GM11168 (cell line): ENCODE results near the gene VSTM2B.

ENCODE experiments used
- in situ Hi-C: fragments of 300-500 bp; cut with MboI; formaldehyde crosslinking; loops from one replicate; pipeline ENCODE4 v1.12.0; 2022; ENCODE audit warnings: low sequenced_read_pairs; ENCODE audit not compliant: unreplicated experiment

Gene VSTM2B

DNA sequence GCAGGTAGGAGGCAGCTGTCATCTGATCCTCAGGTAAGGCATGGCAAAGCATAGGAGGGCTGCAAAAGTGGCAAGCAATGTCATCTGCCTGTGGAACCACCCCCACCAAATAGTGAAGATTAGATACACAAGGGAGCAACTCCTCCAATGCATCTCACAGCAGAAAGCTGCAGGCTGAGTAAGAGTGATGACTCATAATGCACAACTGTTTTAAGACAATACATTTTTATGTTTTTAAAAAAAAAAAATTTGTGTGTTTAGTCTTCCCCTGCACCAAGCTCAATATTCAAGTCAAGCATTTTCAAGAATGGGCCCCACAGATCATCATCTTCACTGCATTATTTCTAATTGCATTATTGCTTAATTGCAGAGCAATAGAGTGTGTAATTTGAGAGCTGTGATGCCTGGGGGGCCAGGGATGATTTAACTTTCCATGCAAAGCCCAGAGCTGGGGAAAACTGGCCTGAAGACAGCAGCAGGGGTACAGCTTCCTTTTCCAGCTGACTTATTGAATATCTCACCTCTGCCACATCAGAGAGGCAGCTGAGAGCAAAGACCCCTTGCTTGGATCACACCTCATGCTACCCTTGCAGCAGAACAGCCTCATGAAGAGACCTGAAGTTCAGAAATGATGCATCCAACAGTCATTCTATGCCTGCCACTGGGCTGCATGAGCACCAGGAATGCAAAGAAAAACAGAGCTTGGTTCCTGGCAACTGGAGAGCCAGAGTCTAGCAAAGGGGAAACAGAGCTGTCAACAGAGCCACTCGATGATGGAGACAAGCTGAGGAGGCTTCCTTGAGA lies 57.6 kb downstream of the VSTM2B start:
- in situ Hi-C loops = no loop called here

- in situ Hi-C loops = no loop called here
Measured at GRCh38 chr19:29586401-29586800, 60.6 kb downstream of the VSTM2B start.

DNA sequence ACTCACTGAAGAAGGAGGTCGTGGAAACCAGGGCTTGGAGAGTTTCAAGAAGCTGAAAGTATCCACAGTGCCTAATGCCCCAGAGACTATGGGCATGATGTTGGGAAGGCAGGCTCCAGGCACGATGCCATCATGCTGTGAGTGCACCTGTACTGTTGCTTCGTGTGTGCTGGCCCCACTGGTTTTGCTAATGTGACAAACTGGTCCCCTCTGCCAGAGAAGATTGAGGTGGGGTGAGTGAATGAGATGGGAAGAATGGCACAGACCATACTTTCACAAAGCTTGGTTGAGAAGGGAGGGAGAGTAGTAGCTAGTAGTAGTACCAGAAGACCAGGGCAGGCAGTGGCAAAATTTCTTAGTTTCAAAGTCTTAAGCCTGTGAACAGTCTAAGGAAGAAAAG lies 61.3 kb downstream of the VSTM2B start:
- in situ Hi-C loops = no loop called here

DNA sequence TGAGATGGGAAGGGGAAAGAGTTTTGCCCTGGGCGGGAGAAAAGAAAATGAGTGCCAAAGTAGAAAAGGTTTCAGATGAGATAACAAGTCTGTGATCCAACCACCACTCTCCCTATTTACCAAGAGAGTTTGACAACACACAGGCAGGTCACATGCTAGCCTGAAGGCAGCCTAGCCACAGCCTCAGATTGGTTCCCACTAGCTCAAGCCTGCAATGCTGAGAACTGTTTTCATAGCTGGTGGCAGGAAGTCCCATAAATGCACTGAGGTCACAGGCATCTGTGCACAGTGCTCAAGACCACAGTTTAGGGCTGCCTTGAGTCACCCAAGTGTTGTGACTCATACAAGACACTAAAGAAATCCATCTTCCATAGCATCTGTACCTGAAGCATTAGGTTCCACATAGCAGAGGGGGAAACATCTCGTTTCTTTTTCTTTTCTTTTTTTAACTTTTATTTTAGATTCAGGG lies 61.8 kb downstream of the VSTM2B start:
- in situ Hi-C loops = no loop called here

DNA sequence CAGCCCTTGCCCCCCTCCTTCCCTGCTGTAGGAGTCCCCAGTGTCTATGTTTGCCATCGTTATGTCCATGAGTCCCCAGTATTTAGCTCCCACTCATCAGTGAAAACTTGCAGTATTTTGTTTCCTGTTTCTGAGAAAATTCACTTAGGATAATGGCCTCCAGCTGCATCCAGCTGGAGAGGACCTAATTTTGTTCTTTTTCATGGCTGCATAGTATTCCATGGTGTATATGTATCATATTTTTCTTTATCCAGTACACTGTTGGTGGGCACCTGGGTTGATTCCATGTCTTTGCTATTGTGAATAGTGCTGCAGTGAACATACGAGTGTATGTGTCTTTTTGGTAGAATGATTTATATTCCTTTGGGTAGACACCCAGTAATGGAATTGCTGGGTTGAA lies 62.3 kb downstream of the VSTM2B start:
- in situ Hi-C loops = no loop called here

DNA sequence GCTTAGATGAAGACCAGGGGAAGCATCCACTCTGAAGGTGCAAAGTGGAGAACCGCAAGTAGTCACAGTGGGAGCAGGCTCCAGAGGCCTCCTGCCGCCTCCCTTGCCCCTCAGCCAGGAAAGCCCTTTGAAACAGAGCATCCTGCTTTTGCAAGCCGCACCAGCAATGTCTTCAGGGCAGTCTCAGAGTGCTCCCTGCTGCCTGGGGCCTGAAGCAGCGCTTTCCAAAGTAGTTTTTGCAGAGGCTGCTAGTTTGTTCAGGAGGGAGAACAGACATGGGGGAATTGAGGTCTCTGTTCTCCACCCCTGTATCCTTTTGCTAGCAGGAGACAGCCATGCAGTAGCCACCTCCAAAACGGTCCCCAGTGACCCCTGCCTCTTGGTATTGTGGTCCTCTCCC lies 64.5 kb downstream of the VSTM2B start:
- in situ Hi-C loops = no loop called here

GRCh38 chr19:29591670-29592069 lies 65.9 kb downstream of the VSTM2B start:
- in situ Hi-C loops = no loop called here

DNA sequence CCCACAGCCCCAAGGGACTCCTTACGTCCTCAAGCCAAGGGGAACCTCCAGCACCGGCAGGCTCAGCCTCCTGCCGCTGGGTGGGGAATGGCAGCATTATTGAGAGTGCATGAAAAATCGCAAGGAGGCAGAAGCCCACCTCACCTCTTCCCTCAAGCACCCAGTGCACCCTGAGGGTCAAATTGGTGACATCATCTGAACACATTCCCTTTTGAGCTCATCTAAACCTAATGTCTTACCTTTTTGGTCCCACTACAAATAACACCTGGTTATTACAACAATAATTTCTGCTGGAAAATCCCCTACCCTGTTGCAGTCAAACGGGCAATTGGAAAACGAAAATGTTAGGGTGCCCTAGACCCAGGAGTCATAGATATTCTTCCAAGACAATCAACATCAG lies 68.1 kb downstream of the VSTM2B start:
- in situ Hi-C loops = no loop called here

DNA sequence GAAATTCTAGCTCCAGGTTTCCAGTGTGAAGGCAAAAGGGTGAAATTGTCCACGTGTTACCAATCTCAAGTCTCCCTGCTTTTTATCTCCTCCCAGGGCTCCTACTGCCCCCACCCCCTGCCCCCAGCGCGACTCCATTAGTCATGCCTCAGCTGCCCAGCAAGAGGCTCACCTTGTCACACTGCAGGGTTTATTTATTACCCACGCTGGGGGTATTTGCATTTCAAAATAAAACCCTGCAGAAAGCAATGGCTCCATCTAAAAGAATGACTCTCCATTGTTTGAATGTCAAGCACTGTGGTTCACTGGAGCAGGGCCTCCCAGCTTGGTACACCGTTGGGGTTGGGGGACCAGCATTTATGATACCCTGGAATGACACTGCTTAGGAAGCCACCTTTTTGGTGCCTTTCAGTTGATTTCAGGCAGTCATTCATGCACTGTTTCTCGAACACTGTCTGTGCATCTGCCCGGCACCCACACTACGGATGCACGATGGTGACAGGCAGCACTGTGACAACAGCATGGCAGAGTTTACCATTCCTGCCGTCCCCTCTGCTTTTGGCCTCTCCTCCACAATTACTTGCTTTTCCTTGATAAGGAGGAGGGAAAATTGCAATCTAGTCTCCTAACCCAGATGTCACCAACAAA lies 70.4 kb downstream of the VSTM2B start:
- in situ Hi-C loops = no loop called here

- in situ Hi-C loops = no loop called here
Measured at GRCh38 chr19:29596885-29597525, 71.2 kb downstream of the VSTM2B start.

- in situ Hi-C loops = no loop called here
Measured at GRCh38 chr19:29598036-29598435, 72.2 kb downstream of the VSTM2B start.

DNA sequence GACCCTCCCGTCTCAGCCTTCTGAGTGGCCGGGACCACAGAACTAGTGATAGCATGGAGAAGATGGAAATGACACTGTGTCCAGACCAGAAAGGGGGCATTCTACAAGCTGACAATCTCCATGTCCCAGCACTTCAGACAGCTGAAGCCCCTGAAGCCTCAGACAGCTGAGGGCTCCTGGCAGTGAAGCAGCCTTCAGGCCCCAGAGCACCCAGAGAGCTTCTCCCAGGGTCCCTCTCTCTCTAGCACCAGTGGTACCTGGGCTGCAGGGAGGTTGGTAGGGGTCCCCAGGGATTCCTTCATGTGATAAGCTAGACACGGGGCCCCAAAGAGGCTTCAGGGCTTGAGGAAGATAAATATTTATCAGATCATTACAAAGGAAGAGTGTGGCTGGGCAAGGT lies 72.7 kb downstream of the VSTM2B start:
- in situ Hi-C loops = no loop called here

- in situ Hi-C loops = no loop called here
Measured at GRCh38 chr19:29603308-29603707, 77.5 kb downstream of the VSTM2B start.

DNA sequence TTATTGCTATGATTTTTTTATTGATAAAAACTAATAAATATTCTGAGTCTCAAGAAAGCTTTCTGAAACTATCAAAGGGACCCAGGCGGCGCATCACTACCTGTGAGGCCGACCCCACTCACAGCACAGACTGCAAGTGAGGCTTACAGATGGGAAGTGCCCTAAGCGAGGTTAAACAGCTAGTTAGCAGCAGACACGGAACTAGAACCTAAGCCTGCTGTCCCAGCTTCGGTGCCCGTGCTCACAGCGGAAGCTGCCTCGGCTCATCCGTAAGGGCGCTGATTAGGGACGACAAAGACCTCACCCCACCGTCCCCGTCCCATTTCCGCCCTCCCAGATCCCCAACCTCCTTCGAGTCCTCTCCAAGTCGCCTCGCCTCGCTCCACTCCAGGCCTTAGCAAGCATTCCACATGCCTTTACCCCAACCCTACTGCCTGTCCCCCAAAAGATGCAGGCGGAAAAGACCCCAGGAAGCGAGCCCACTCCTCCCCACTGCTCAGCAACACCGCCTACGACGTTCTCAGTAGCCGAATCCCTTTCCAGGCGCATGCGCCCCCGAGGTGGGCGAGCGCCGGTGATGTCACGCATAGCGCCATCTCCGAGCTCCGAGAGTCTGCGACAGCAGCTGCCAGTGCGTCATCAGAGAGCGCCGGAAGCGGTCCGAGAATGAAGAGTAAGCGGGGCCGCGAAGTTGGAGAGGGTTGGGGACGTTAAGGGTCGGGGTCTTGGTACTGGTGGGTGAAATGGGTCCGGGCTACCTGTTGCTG lies 80.0 kb downstream of the VSTM2B start, which contains the start of gene POP4:
Gene POP4, plus strand, starts transcription at position 631 of the 767 bp plus-strand sequence. Its CDS starts 36 bp downstream, at position 667.
- in situ Hi-C loops = loop anchor here (5.0 kb wide), 1 partner anchor 106 kb away; no protein-coding TSS in a partner anchor

DNA sequence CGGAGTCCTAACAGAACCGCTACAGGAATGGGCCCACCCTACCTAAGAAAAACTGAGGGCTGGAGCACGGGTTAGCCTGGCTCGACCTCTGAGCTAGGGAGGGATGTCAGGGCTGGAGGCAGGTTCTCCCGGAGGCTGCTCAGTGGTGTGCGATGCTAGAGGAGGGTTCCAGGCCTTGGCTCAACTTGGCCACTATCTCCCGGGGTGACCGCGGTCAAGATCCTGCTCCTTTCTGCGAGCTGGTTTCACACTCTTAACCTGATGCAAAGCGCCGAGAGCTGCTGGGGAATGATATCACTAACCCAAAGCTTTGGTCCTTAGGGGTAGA lies 80.6 kb downstream of the VSTM2B start:
- in situ Hi-C loops = loop anchor here (5.0 kb wide), 1 partner anchor 106 kb away; no protein-coding TSS in a partner anchor

- in situ Hi-C loops = loop anchor here (5.0 kb wide), 1 partner anchor 103 kb away; no protein-coding TSS in a partner anchor
Measured at GRCh38 chr19:29609636-29610035, 83.8 kb downstream of the VSTM2B start.

GRCh38 chr19:29610213-29610573 lies 84.4 kb downstream of the VSTM2B start:
- in situ Hi-C loops = no loop called here

DNA sequence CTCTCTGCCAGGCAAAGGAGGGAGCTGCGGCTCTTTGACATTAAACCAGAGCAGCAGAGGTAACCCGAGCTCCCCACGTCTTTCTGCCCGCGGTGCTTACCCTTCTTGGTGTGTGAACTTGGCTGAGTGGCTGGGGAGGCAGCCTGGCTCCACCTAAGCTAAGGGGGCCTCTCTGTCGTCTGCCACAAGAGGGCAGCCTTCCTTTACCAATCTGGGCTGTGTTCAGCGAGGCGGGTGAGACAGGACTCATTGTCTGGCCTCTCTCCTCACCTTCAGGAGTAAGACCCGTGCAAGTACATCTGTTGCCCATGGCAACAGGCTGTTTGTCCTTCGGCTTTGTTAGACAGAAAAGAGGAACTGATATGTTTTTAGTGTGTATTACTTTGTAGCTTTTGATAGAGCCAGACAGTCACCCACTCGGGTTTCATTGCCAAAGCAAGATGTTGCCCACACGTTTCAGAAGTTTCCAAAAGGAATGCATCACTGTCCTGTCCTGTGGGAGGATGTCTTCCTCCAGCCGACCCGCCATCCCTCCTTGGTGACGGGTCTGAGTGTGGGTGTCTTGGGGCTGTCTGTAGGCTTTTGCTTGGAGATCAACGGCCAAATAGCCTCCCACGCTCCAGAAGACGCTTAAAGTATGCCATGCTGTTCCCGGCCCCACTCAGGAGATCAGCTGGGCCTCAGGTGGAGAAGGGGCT lies 84.9 kb downstream of the VSTM2B start:
- in situ Hi-C loops = no loop called here

DNA sequence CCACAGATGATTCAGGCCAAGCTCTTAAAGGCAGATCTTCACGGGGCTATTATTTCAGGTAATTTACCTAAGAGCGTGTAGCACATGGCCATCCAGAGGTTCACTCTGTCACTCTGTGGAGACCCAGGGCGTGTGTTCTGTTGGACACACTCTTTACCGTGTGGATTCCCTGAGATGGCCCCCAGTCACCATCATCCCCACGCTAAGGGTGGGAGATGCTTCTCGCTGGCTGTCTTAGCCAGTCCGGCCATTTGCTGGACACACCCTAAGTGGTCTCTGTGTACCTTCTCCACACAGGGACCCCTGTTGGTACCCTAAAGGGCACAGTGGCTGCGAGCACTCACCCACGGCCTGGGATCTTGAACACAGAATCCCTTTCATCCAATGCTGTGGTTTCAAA lies 86.3 kb downstream of the VSTM2B start:
- in situ Hi-C loops = no loop called here
